Glomerular endothelial cell (primary cell): Measurements from ENCODE around the gene FBLL1. TPM values are rescaled to one million over a fixed set of nuclear protein-coding genes. Genes with fewer than 3 reads are reported as not detected.
"Not testable (repeated sequence)": the region's sequence is repeated elsewhere in the genome, so short reads cannot be mapped to it uniquely, and the experiment has no call there.

Experiments used
- DNase-seq: peaks from one replicate; pipeline ENCODE4 v3.0.0-alpha.2; 2011; ENCODE audit warnings: low read depth, low spot score; ENCODE audit errors: extremely low read depth
- total RNA-seq: library from RNA; depleted of rRNA; stranded (reverse); fragments of >200 nt; gene quantifications from 2 replicates; pipeline ENCODE4 v1.2.3, GENCODE V29; 2015

Gene FBLL1
- total RNA-seq, 1 donor from 2014 or later: 1.8 TPM

GRCh38 chr5:168550656-168551055 lies 21.6 kb downstream of the FBLL1 start:
- no peak for DNase-seq

GRCh38 chr5:168552146-168552545 lies 23.0 kb downstream of the FBLL1 start:
- no peak for DNase-seq

- DNase-seq: no peak
Observed at GRCh38 chr5:168553377-168554130, 24.4 kb downstream of the FBLL1 start.

GRCh38 chr5:168557389-168557788 lies 28.3 kb downstream of the FBLL1 start:
- no peak for DNase-seq

GRCh38 chr5:168562279-168562678 lies 33.2 kb downstream of the FBLL1 start:
- DNase-seq: no peak

- no peak for DNase-seq
Observed at GRCh38 chr5:168563959-168564358, 34.9 kb downstream of the FBLL1 start.

GRCh38 chr5:168568738-168569137 lies 39.6 kb downstream of the FBLL1 start:
- no peak for DNase-seq

- DNase-seq: no peak
Observed at GRCh38 chr5:168570490-168571328, 41.6 kb downstream of the FBLL1 start.

- not testable (repeated sequence) for DNase-seq
Observed at GRCh38 chr5:168573663-168574062, 44.6 kb downstream of the FBLL1 start.

GRCh38 chr5:168574156-168574555 lies 45.1 kb downstream of the FBLL1 start:
- not testable (repeated sequence) for DNase-seq

GRCh38 chr5:168575391-168576372 lies 46.6 kb downstream of the FBLL1 start:
- DNase-seq: no peak

GRCh38 chr5:168578006-168578405 lies 48.9 kb downstream of the FBLL1 start:
- no peak for DNase-seq

GRCh38 chr5:168578538-168579487 lies 49.7 kb downstream of the FBLL1 start, which contains the start of gene PANK3:
PANK3 (minus strand) TSS chr5:168579368; CDS start chr5:168579283, 85 bp downstream.
- no peak for DNase-seq

GRCh38 chr5:168579488-168580226 lies 50.6 kb downstream of the FBLL1 start:
- peak; percentile 91 for DNase-seq

GRCh38 chr5:168580227-168580508 lies 51.1 kb downstream of the FBLL1 start:
- no peak for DNase-seq
